ENCODE data around the gene DPM3.

DPM3 gene

GRCh38 chr1:155184835-155185782 is 44.8 kb upstream of the DPM3 start:
- H3K9me3 ChIP-seq (ENCODE audit: control insufficient read depth, insufficient read depth, low read depth, low read length), result no peaks in the 10 kb centered on the region
- H3K4me3 ChIP-seq (ENCODE audit: low read depth, low read length), result no peak overlapping the region
- no peaks in the 10 kb centered on the region for H3K36me3 ChIP-seq (ENCODE audit: control insufficient read depth in 2 of 2, insufficient read depth in 1 of 2, low read length in 2 of 2)
- no peak overlapping the region for H3K27ac ChIP-seq (ENCODE audit: extremely low read depth, low read depth, low read length)
- POLR2A ChIA-PET, result no interaction called here
- H3K4me1 ChIP-seq (ENCODE audit: control insufficient read depth, insufficient read depth, low read length), result no peaks in the 10 kb centered on the region
- CTCF ChIA-PET, result interaction anchor here (1.0 to 4.4 kb wide), 3 partner anchors 8 to 22 kb away, joined by 4 to 21 read pairs (median 15); partner anchors contain the start of gene KRTCAP2
- TF ChIP-seq HIC1 (tag by site-specific recombination; IDR thresholded peaks at IDR 0.05) (peak; percentile 63; the same call in 1 of the 2 replicates), ZNF223 (tag by site-specific recombination; IDR thresholded peaks at IDR 0.05) (no peak), KLF16 (tag by site-specific recombination; IDR thresholded peaks at IDR 0.05) (no peak), EGR2 (tag by site-specific recombination; IDR thresholded peaks at IDR 0.05; ENCODE audit: low read depth) (peak; percentile 77), ZNF354C (tag by site-specific recombination; IDR thresholded peaks at IDR 0.05; ENCODE audit: borderline replicate concordance, low read depth) (no peak), ZNF660 (tag by site-specific recombination; IDR thresholded peaks at IDR 0.05) (no peak), ZNF645 (tag by site-specific recombination; IDR thresholded peaks at IDR 0.05) (no peak), ZFP37 (tag by site-specific recombination; IDR thresholded peaks at IDR 0.05) (no peak), ZNF626 (tag by site-specific recombination; IDR thresholded peaks at IDR 0.05) (no peak), ZNF518A (tag by site-specific recombination; conservative IDR thresholded peaks at IDR 0.05; ENCODE audit: low read depth) (no peak), ZNF133 (tag by site-specific recombination; IDR thresholded peaks at IDR 0.05) (no peak), SETDB1 (IDR thresholded peaks at IDR 0.05; ENCODE audit: insufficient read length, low read length) (no peak), PRDM10 (tag by site-specific recombination; IDR thresholded peaks at IDR 0.05) (no peak), GLIS2 (tag by site-specific recombination; IDR thresholded peaks at IDR 0.05) (0 out of 2 replicates have a peak, but pooled peaks have one; percentile 6), ZNF747 (tag by site-specific recombination; IDR thresholded peaks at IDR 0.05) (no peak), ZNF266 (tag by site-specific recombination; IDR thresholded peaks at IDR 0.05; ENCODE audit: low read depth) (no peak), ZNF214 (tag by site-specific recombination; IDR thresholded peaks at IDR 0.05; ENCODE audit: borderline replicate concordance) (no peak), ZFHX2 (tag by site-specific recombination; conservative IDR thresholded peaks at IDR 0.05) (peak; percentile 69), ZBTB10 (tag by site-specific recombination; IDR thresholded peaks at IDR 0.05) (no peak), ZNF555 (tag by site-specific recombination; conservative IDR thresholded peaks at IDR 0.05) (no peak)
